Trophoblast cell (in vitro differentiated cells and primary cell): ENCODE measurements around the gene PIMREG.

Experiments
- DNase-seq, 2 donors: peaks; one replicate each; pipeline ENCODE4 v3.0.0-alpha.2; 2016
- H2AFZ ChIP-seq: 2 replicates; pipeline ENCODE4 v1.6.1; 2013; ENCODE audit warnings: low read length, moderate library complexity, mild to moderate bottlenecking; ENCODE audit not compliant: insufficient read depth, poor library complexity
- H2AK5ac ChIP-seq: 2 replicates; pipeline ENCODE4 v1.6.1; 2013; ENCODE audit warnings: mild to moderate bottlenecking, low read length
- H2BK120ac ChIP-seq: 2 replicates; pipeline ENCODE4 v1.6.1; 2013; ENCODE audit warnings: low read length, mild to moderate bottlenecking, moderate library complexity; ENCODE audit not compliant: insufficient read depth, poor library complexity
- H2BK12ac ChIP-seq: 2 replicates; pipeline ENCODE4 v1.6.1; 2013; ENCODE audit warnings: mild to moderate bottlenecking, low read length, moderate library complexity
- H2BK5ac ChIP-seq: 2 replicates; pipeline ENCODE4 v1.6.1; 2013; ENCODE audit warnings: low read length, low read depth, moderate library complexity, mild to moderate bottlenecking; ENCODE audit not compliant: poor library complexity
- H3K14ac ChIP-seq: 2 replicates; pipeline ENCODE4 v1.6.1; 2013; ENCODE audit warnings: mild to moderate bottlenecking, low read length
- H3K18ac ChIP-seq: 2 replicates; pipeline ENCODE4 v1.6.1; 2013; ENCODE audit warnings: mild to moderate bottlenecking, low read length
- H3K23ac ChIP-seq: 2 replicates; pipeline ENCODE4 v1.6.1; 2013; ENCODE audit warnings: low read length
- H3K27ac ChIP-seq: 2 replicates; pipeline ENCODE4 v1.5.1; 2013; ENCODE audit warnings: low read depth, mild to moderate bottlenecking, inconsistent platforms, low read length, moderate library complexity
- H3K27me3 ChIP-seq: 2 replicates; pipeline ENCODE4 v1.6.1; 2013; ENCODE audit warnings: inconsistent platforms, mild to moderate bottlenecking, low read length, moderate library complexity; ENCODE audit not compliant: insufficient read depth
- H3K36me3 ChIP-seq, 2 experiments: 1 replicate in 1 of 2; 2 replicates in 1 of 2; pipeline ENCODE4 v1.6.1; 2013; ENCODE audit warnings: low read length in 2 of 2, mild to moderate bottlenecking in 2 of 2, moderate library complexity in 1 of 2; ENCODE audit not compliant: insufficient read depth in 2 of 2, control insufficient read depth in 1 of 2
- H3K4ac ChIP-seq: 2 replicates; pipeline ENCODE4 v1.6.1; 2013; ENCODE audit warnings: low read depth, mild to moderate bottlenecking, low read length, moderate library complexity
- H3K4me1 ChIP-seq, 2 experiments: 1 replicate in 1 of 2; 2 replicates in 1 of 2; pipeline ENCODE4 v1.6.1; 2013; ENCODE audit warnings: low read length in 2 of 2, mild to moderate bottlenecking in 2 of 2, moderate library complexity in 1 of 2; ENCODE audit not compliant: insufficient read depth in 2 of 2, control insufficient read depth in 1 of 2
- H3K4me2 ChIP-seq: 2 replicates; pipeline ENCODE4 v1.6.1; 2013; ENCODE audit warnings: inconsistent platforms, mild to moderate bottlenecking, low read length, moderate library complexity
- H3K4me3 ChIP-seq: 2 replicates; pipeline ENCODE4 v1.5.1; 2013; ENCODE audit warnings: mild to moderate bottlenecking, low read depth, low read length, inconsistent platforms
- H3K79me1 ChIP-seq: one replicate; pipeline ENCODE4 v1.6.1; 2013; ENCODE audit warnings: low read length
- H3K79me2 ChIP-seq: 2 replicates; pipeline ENCODE4 v1.6.1; 2013; ENCODE audit warnings: low read length, mild to moderate bottlenecking; ENCODE audit not compliant: control insufficient read depth, insufficient read depth, poor library complexity
- H3K9ac ChIP-seq: 2 replicates; pipeline ENCODE4 v1.6.1; 2013; ENCODE audit warnings: mild to moderate bottlenecking, low read length
- H3K9me3 ChIP-seq: 2 replicates; pipeline ENCODE4 v1.6.1; 2013; ENCODE audit warnings: low read depth, mild to moderate bottlenecking, control low read depth, inconsistent platforms, low read length; ENCODE audit not compliant: insufficient read depth
- H4K12ac ChIP-seq: 2 replicates; pipeline ENCODE4 v1.6.1; 2013; ENCODE audit warnings: low read depth, mild to moderate bottlenecking, low read length, moderate library complexity
- H4K8ac ChIP-seq: 2 replicates; pipeline ENCODE4 v1.6.1; 2013; ENCODE audit warnings: low read depth, mild to moderate bottlenecking, low read length, moderate library complexity
- H4K91ac ChIP-seq: one replicate; pipeline ENCODE4 v1.6.1; 2013; ENCODE audit warnings: low read depth, mild to moderate bottlenecking, low read length, moderate library complexity
- WGBS: extraction: QIAGEN DNeasy Blood & Tissue Kit; methylation state at CpG from one replicate; pipeline ENCODE4 v1.1.7; 2013; ENCODE audit warnings: missing lambda C conversion rate; ENCODE audit not compliant: insufficient read length, insufficient coverage; ENCODE audit errors: extremely low coverage; 5-methylcytosine and 5-hydroxymethylcytosine counted together

The PIMREG gene

DNA sequence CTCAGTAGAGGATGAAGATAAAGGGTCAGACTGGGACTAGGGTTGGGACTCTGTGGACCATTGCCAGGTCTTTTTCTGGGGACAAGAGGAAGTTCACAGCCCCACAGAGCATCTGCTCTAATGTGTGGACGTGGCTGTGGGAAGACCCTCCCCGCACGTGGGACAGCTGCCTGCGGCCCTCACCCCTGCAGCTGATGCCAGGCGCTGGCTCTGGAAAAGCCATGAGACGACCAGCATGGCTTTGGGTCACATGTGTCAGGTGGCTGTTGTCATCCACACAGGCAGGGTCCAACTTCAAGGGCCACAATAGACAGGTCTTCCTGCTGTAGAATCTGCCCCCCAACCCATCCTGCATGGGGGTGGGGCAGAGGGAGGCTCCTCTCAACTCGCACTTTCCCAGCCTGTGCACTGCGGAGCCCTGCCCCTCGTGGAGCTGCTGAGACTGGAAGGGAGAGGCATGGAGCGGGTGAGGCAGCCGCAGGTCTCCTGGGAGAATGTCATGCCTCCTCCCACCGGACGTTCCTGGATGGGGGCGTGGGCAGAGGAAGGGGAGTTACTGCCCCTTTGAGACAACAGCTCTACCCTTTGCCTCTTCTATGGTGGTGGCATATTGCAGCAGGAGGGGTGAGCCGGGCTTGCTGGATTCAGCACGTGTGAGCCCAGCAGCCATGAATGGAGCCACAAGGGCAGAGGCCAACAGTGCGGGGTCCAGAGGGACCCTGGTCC, 53.4 kb downstream of the PIMREG start:
- Histone ChIP-seq H3K9me3 (no peaks in the 10 kb centered on the region), H3K79me1 (no peaks in the 10 kb centered on the region), H3K4ac (no peak overlapping the region), H2AK5ac (no peak overlapping the region), H3K36me3 (no peaks in the 10 kb centered on the region), H4K91ac (no peak overlapping the region), H3K79me2 (no peaks in the 10 kb centered on the region), H2BK12ac (no peak overlapping the region), H4K8ac (no peak overlapping the region), H3K4me2 (no peak overlapping the region), H3K27me3 (no peaks in the 10 kb centered on the region), H2BK120ac (no peak overlapping the region), H2AFZ (no peak overlapping the region), H3K18ac (no peak overlapping the region), H3K4me1 (no peaks in the 10 kb centered on the region), H2BK5ac (no peak overlapping the region), H3K9ac (no peak overlapping the region), H3K23ac (no peak overlapping the region), H3K4me3 (no peak overlapping the region), H3K27ac (no peak overlapping the region), H3K14ac (no peak overlapping the region), H4K12ac (no peak overlapping the region)
- DNase-seq: no peak
- no CpG with 5 or more reads among the region's 17 CpGs for WGBS

DNA sequence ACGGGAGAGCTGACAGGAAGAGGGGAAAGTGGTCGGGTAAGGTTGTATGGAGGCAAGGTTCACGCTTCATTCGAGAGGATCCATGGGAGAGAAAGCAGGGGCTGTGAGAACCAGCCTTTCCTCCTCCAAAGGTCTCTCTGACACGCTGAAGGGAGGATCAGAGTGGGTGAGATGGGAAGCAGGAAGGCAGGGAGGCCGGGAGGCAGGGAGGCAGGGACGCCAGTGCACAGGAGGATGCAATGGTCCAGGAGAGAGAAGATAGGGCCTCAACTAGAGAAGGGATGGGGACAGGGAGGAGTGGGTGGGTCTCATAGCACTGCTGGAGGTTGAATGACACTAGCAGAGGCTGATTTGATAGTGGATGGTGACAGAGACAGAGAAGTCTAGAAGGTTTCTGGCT, 54.1 kb downstream of the PIMREG start:
- WGBS: no CpG with 5 or more reads among the region's 7 CpGs
- H3K4me1 ChIP-seq: no peaks in the 10 kb centered on the region

DNA sequence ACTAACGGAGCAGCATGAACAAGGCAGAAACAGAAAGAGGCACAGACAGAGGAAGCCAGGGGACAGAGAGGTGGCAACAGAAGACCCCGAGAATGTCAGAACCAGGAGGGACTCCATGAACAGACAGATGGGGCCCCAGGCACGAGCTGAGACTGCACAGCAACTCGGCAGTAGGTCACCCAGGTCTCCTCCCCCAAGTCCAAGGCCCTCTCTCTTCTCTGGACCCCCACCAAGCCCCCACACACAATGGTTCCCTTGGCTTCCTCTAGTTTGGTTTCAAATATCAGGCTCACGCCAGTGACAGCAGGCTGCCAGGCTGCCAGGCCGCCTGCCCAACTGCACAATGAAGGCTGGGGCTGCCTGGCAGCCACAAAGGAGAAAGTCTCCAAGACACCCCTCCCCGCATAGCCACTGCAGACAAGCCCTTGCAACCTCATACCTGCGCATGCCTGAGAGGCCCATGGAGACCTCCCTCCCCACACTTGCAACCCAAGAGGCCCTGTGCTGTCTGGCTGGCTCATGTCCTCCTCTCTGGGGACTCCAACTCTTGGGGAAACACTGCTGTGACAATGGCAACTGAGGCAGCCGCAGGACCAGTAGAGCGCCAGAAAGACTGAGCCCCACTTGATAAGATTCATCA, 54.8 kb downstream of the PIMREG start:
- Histone ChIP-seq H3K79me2 (no peaks in the 10 kb centered on the region), H3K79me1 (no peaks in the 10 kb centered on the region), H2BK120ac (no peak overlapping the region), H4K8ac (no peak overlapping the region), H4K12ac (no peak overlapping the region), H2BK5ac (no peak overlapping the region), H3K27ac (no peak overlapping the region), H3K4me1 (no peaks in the 10 kb centered on the region), H3K4ac (no peak overlapping the region), H3K27me3 (no peaks in the 10 kb centered on the region), H3K9ac (no peak overlapping the region), H4K91ac (no peak overlapping the region), H2BK12ac (no peak overlapping the region), H3K23ac (no peak overlapping the region), H3K4me2 (no peak overlapping the region), H3K4me3 (no peak overlapping the region), H2AFZ (no peak overlapping the region), H2AK5ac (no peak overlapping the region), H3K18ac (no peak overlapping the region), H3K14ac (no peak overlapping the region), H3K9me3 (no peaks in the 10 kb centered on the region), H3K36me3 (no peaks in the 10 kb centered on the region)
- WGBS: no CpG with 5 or more reads among the region's 10 CpGs
- no peak for DNase-seq

More for the DNA sequence above, 54.1 kb downstream of the PIMREG start:
- no peak overlapping the region for H2BK5ac ChIP-seq
- no peak for DNase-seq
- no peak overlapping the region for H3K4me2 ChIP-seq
- H2AFZ ChIP-seq: no peak overlapping the region
- H3K36me3 ChIP-seq: no peaks in the 10 kb centered on the region
- no peak overlapping the region for H3K4me3 ChIP-seq
- H3K4ac ChIP-seq: no peak overlapping the region
- no peaks in the 10 kb centered on the region for H3K27me3 ChIP-seq
- H3K23ac ChIP-seq: no peak overlapping the region
- H3K14ac ChIP-seq: no peak overlapping the region
- no peak overlapping the region for H3K18ac ChIP-seq
- no peaks in the 10 kb centered on the region for H3K79me2 ChIP-seq
- no peak overlapping the region for H4K91ac ChIP-seq
- H3K9me3 ChIP-seq: no peaks in the 10 kb centered on the region
- H3K9ac ChIP-seq: no peak overlapping the region
- no peaks in the 10 kb centered on the region for H3K79me1 ChIP-seq
- no peak overlapping the region for H3K27ac ChIP-seq
- H4K8ac ChIP-seq: no peak overlapping the region
- no peak overlapping the region for H2BK12ac ChIP-seq
- no peak overlapping the region for H2BK120ac ChIP-seq
- H2AK5ac ChIP-seq: no peak overlapping the region
- no peak overlapping the region for H4K12ac ChIP-seq
